Keratinocyte (primary cell): ENCODE measurements around the gene SURF2. TPM values are rescaled to one million over a fixed set of nuclear protein-coding genes. Genes with fewer than 3 reads are reported as not detected.
A peak's percentile ranks its signal among the peaks of the same experiment; 100 is the strongest.

Experiments
- DNase-seq: peaks from one replicate; pipeline ENCODE4 v3.0.0-alpha.2; 2011; ENCODE audit warnings: low read depth, missing footprints, low spot score
- FAIRE-seq: peaks from 2 replicates; lab custom pipeline; 2011; peaks lifted over from hg19 to GRCh38; lab: Jason Lieb, UNC
- H2AFZ ChIP-seq: 2 replicates; pipeline ENCODE4 v1.6.0; 2012; ENCODE audit warnings: low read length, control low read depth, inconsistent platforms; ENCODE audit not compliant: control insufficient read depth
- H3K27ac ChIP-seq: 2 replicates; pipeline ENCODE4 v1.5.1; 2011; ENCODE audit warnings: low read length; ENCODE audit not compliant: control insufficient read depth, insufficient read depth
- H3K27me3 ChIP-seq: 3 replicates; pipeline ENCODE4 v1.6.0; 2011; ENCODE audit warnings: low read length; ENCODE audit not compliant: control insufficient read depth, insufficient read depth; ENCODE audit errors: extremely low read depth
- H3K36me3 ChIP-seq, 2 experiments: 2 replicates in 1 of 2; 3 replicates in 1 of 2; pipeline ENCODE4 v1.5.1; 2011; ENCODE audit warnings: low read length in 2 of 2, mild to moderate bottlenecking in 1 of 2; ENCODE audit not compliant: control insufficient read depth in 2 of 2, insufficient read depth in 2 of 2; ENCODE audit errors: extremely low read depth in 1 of 2
- H3K4me1 ChIP-seq: 3 replicates; pipeline ENCODE4 v1.5.1; 2011; ENCODE audit warnings: low read length; ENCODE audit not compliant: control insufficient read depth, insufficient read depth; ENCODE audit errors: extremely low read depth
- H3K4me2 ChIP-seq: 3 replicates; pipeline ENCODE4 v1.6.0; 2011; ENCODE audit warnings: low read depth, low read length; ENCODE audit not compliant: control insufficient read depth, insufficient read depth; ENCODE audit errors: extremely low read depth
- H3K4me3 ChIP-seq, 3 experiments: fragments of 200-600 bp in 1 of 3; sonication (generic) in 1 of 3; 2 replicates in 2 of 3; 3 replicates in 1 of 3; pipeline ENCODE4 v1.5.1; 2011 to 2016; ENCODE audit warnings: low read length in 3 of 3, mild to moderate bottlenecking in 3 of 3, control low read depth in 2 of 3, inconsistent platforms in 1 of 3, low read depth in 1 of 3, mixed read lengths in 1 of 3, mixed run types in 1 of 3, moderate library complexity in 1 of 3; ENCODE audit not compliant: control insufficient read depth in 2 of 3, insufficient read depth in 2 of 3; ENCODE audit errors: extremely low read depth in 1 of 3
- H3K79me2 ChIP-seq: 2 replicates; pipeline ENCODE4 v1.6.0; 2012; ENCODE audit warnings: low read length; ENCODE audit not compliant: control insufficient read depth, insufficient read depth
- H3K9ac ChIP-seq: 3 replicates; pipeline ENCODE4 v1.6.0; 2011; ENCODE audit warnings: low read length; ENCODE audit not compliant: control insufficient read depth, insufficient read depth; ENCODE audit errors: extremely low read depth
- H3K9me1 ChIP-seq: 3 replicates; pipeline ENCODE4 v1.6.0; 2011; ENCODE audit warnings: low read length; ENCODE audit not compliant: control insufficient read depth, insufficient read depth; ENCODE audit errors: extremely low read depth
- H3K9me3 ChIP-seq: 2 replicates; pipeline ENCODE4 v1.5.1; 2012; ENCODE audit warnings: low read depth, low read length; ENCODE audit not compliant: control insufficient read depth
- H4K20me1 ChIP-seq: 3 replicates; pipeline ENCODE4 v1.6.0; 2011; ENCODE audit warnings: low read length; ENCODE audit not compliant: control insufficient read depth, insufficient read depth; ENCODE audit errors: extremely low read depth
- CTCF ChIP-seq, 3 experiments: IDR thresholded peaks in 1 of 3; conservative IDR thresholded peaks in 1 of 3; optimal IDR thresholded peaks in 1 of 3; 2 replicates in 2 of 3; 3 replicates in 1 of 3; pipeline versions ENCODE3 to v1.5.1; 2011; ENCODE audit warnings: low read length in 3 of 3, mild to moderate bottlenecking in 3 of 3, moderate library complexity in 2 of 3, control low read depth in 1 of 3, inconsistent platforms in 1 of 3; ENCODE audit not compliant: insufficient read depth in 2 of 3; ENCODE audit errors: extremely low read depth in 1 of 3
- EZH2 ChIP-seq: IDR thresholded peaks from one replicate; pipeline ENCODE4 v1.6.1; 2012; ENCODE audit warnings: inconsistent platforms, mild to moderate bottlenecking, low read length, moderate library complexity
- dilution Hi-C: fragments of 300-500 bp; cut with MboI; formaldehyde crosslinking; loops from one replicate; pipeline ENCODE4 v1.7.0; 2020; ENCODE audit warnings: low sequenced_read_pairs; ENCODE audit not compliant: extremely low pct_ligation_motif_present
- polyA plus RNA-seq, 5 experiments: library from polyadenylated mRNA; depleted of rRNA in 3 of 5; stranded (reverse) in 3 of 5; stranded (forward) in 1 of 5; unstranded in 1 of 5; fragments of >200 nt; gene quantifications; 1 replicate in 1 of 5; 2 replicates in 3 of 5; 3 replicates in 1 of 5; pipeline versions ENCODE4 v1.2.1 to v1.2.3, GENCODE V29; 2011 to 2012; ENCODE audit warnings: missing spikeins in 2 of 5, low read depth in 1 of 5, low replicate concordance in 1 of 5

Gene SURF2
- polyA plus RNA-seq, 1 donor (not counting 4 experiments of a cell fraction or from before 2014, with no cell fraction given), result 28.2 TPM

GRCh38 chr9:133347985-133348717 lies 8.2 kb upstream of the SURF2 start, which contains the start of the genes MED22 and RPL7A:
TSS of gene MED22 (minus strand) at chr9:133348131. CDS start at chr9:133346662, 1,469 bp downstream.
TSS of gene RPL7A (plus strand) at chr9:133348218. CDS start at chr9:133348244, 26 bp downstream.
- DNase-seq (peak; percentile 80), FAIRE-seq (no peak)
- peak within 1 kb of the TSS; percentile 86 to 92 (median 92) for H3K4me3 ChIP-seq
- H3K9me3 ChIP-seq, result no peaks in the 10 kb centered on the region
- H3K27me3 ChIP-seq, result no peaks in the 10 kb centered on the region
- peak within 1 kb of the TSS; percentile 97 for H3K9ac ChIP-seq
- peak within 1 kb of the TSS; percentile 97 for H3K4me2 ChIP-seq
- H3K27ac ChIP-seq, result peak within 1 kb of the TSS; percentile 97
- H3K9me1 ChIP-seq, result no peaks in the 10 kb centered on the region
- peaks cover 19% of the 10 kb centered on the region for H3K4me1 ChIP-seq
- peaks cover 45% of the 10 kb centered on the region for H3K79me2 ChIP-seq
- peaks cover 55 to 61% of the 10 kb centered on the region in 2 experiments for H3K36me3 ChIP-seq
- H2AFZ ChIP-seq, result peak within 1 kb of the TSS; percentile 68
- dilution Hi-C loops, result no loop called here
- peaks cover 13% of the 10 kb centered on the region for H4K20me1 ChIP-seq
- TF ChIP-seq CTCF (optimal IDR thresholded peaks at IDR 0.05 in 1 of 3, IDR thresholded peaks at IDR 0.05 in 1 of 3, conservative IDR thresholded peaks at IDR 0.05 in 1 of 3; ENCODE audit: extremely low read depth in 1 of 3, insufficient read depth in 2 of 3, low read length in 3 of 3) (no peak), EZH2 (no peak)

- H3K27me3 ChIP-seq, result no peaks in the 10 kb centered on the region
- H3K4me2 ChIP-seq, result peak overlapping the region; percentile 97
- H3K36me3 ChIP-seq, result peaks cover 53% of the 10 kb centered on the region in 2 experiments
- peaks cover 45% of the 10 kb centered on the region for H3K79me2 ChIP-seq
- FAIRE-seq (peak; percentile 17), DNase-seq (no peak)
- H3K4me3 ChIP-seq, result peak overlapping the region; percentile 86 to 92 (median 92)
- peaks cover 13% of the 10 kb centered on the region for H4K20me1 ChIP-seq
- peaks cover 19% of the 10 kb centered on the region for H3K4me1 ChIP-seq
- TF ChIP-seq EZH2, result no peak
- no peak for TF ChIP-seq CTCF (optimal IDR thresholded peaks at IDR 0.05 in 1 of 3, IDR thresholded peaks at IDR 0.05 in 1 of 3, conservative IDR thresholded peaks at IDR 0.05 in 1 of 3; ENCODE audit: extremely low read depth in 1 of 3, insufficient read depth in 2 of 3, low read length in 3 of 3)
- no peaks in the 10 kb centered on the region for H3K9me3 ChIP-seq
- dilution Hi-C loops, result no loop called here
- H2AFZ ChIP-seq, result no peak overlapping the region
- H3K9ac ChIP-seq, result peak overlapping the region; percentile 97
- peak overlapping the region; percentile 97 for H3K27ac ChIP-seq
- no peaks in the 10 kb centered on the region for H3K9me1 ChIP-seq
These were observed 7.4 kb upstream of the SURF2 start for GRCh38 chr9:133348718-133349573.
